Smooth muscle cell (in vitro differentiated cells): Measurements from ENCODE around the gene CHST8. TPM values are rescaled to one million over a fixed set of nuclear protein-coding genes. Genes with fewer than 3 reads are reported as not detected.

Source experiments
- DNase-seq: peaks from one replicate; lab custom pipeline; 2025; ENCODE audit not compliant: unreplicated experiment; lab: John Stamatoyannopoulos, UW
- H2AFZ ChIP-seq: fragments of 200-600 bp; sonication (generic); 2 replicates; pipeline ENCODE4 v1.6.0; 2016; ENCODE audit warnings: antibody characterized with exemption, low read depth, mild to moderate bottlenecking
- H3F3A ChIP-seq: fragments of 200-600 bp; sonication (generic); 2 replicates; pipeline ENCODE4 v1.6.0; 2017; ENCODE audit warnings: antibody characterized with exemption, low read depth
- H3K27ac ChIP-seq: fragments of 200-600 bp; sonication (generic); 2 replicates; pipeline ENCODE4 v1.5.1; 2016; ENCODE audit warnings: low read depth, mild to moderate bottlenecking
- H3K27me3 ChIP-seq: fragments of 200-600 bp; sonication (generic); 2 replicates; pipeline ENCODE4 v1.6.1; 2016; ENCODE audit warnings: low read depth, mild to moderate bottlenecking
- H3K36me3 ChIP-seq: fragments of 200-600 bp; sonication (generic); 2 replicates; pipeline ENCODE4 v1.5.1; 2016; ENCODE audit warnings: low read depth
- H3K4me1 ChIP-seq: fragments of 200-600 bp; sonication (generic); 2 replicates; pipeline ENCODE4 v1.5.1; 2016; ENCODE audit warnings: low read depth
- H3K4me2 ChIP-seq: fragments of 200-600 bp; sonication (generic); 2 replicates; pipeline ENCODE4 v1.6.0; 2016; ENCODE audit warnings: mild to moderate bottlenecking
- H3K4me3 ChIP-seq: fragments of 200-600 bp; sonication (generic); 2 replicates; pipeline ENCODE4 v1.5.1; 2016; ENCODE audit warnings: mild to moderate bottlenecking
- H3K79me2 ChIP-seq: fragments of 200-600 bp; sonication (generic); 2 replicates; pipeline ENCODE4 v1.6.0; 2016; ENCODE audit warnings: low read depth, mild to moderate bottlenecking
- H3K9ac ChIP-seq: fragments of 200-600 bp; sonication (generic); 2 replicates; pipeline ENCODE4 v1.6.0; 2016; ENCODE audit warnings: low read depth
- H3K9me3 ChIP-seq: fragments of 200-600 bp; sonication (generic); replicated peaks from 2 replicates; pipeline ENCODE4 v1.5.1; 2016; ENCODE audit warnings: low read depth
- H4K20me1 ChIP-seq: fragments of 200-600 bp; sonication (generic); 2 replicates; pipeline ENCODE4 v1.6.0; 2016; ENCODE audit warnings: low read depth
- CTCF ChIP-seq: fragments of 200-600 bp; sonication (generic); IDR thresholded peaks from 2 replicates; pipeline ENCODE4 v1.5.1; 2017; ENCODE audit warnings: borderline replicate concordance, mild to moderate bottlenecking, antibody characterized with exemption; ENCODE audit not compliant: insufficient read depth, poor library complexity, severe bottlenecking
- WGBS: methylation state at CpG from one replicate; pipeline ENCODE4 v1.1.7; 2016; ENCODE audit warnings: low lambda C conversion rate; 5-methylcytosine and 5-hydroxymethylcytosine counted together
- polyA plus RNA-seq: library from polyadenylated mRNA; unstranded; fragments of >200 nt; fragmentation: Nextera tagmentation; extraction: Ambion mirVana; gene quantifications from 2 replicates; pipeline ENCODE4 v1.2.1, GENCODE V29; 2016
- total RNA-seq: library from RNA; depleted of rRNA; stranded (reverse); fragments of >200 nt; gene quantifications from 2 replicates; pipeline ENCODE4 v1.2.3, GENCODE V29; 2014

Gene CHST8
- total and polyA plus RNA-seq, 2 experiments from 2014 or later: not detected

- Histone ChIP-seq H3K9me3 (no peaks in the 10 kb centered on the region), H3K27me3 (no peaks in the 10 kb centered on the region), H3K27ac (no peak overlapping the region), H3K9ac (no peak overlapping the region), H4K20me1 (no peaks in the 10 kb centered on the region), H3K4me2 (no peak overlapping the region), H3K36me3 (no peaks in the 10 kb centered on the region), H2AFZ (no peak overlapping the region), H3F3A (no peaks in the 10 kb centered on the region), H3K4me1 (no peaks in the 10 kb centered on the region), H3K79me2 (no peaks in the 10 kb centered on the region), H3K4me3 (no peak overlapping the region)
- 63% methylated on average over 4 of the region's 4 CpGs for WGBS
- TF ChIP-seq CTCF: no peak
- no peak for DNase-seq
Measured at GRCh38 chr19:33649627-33650305, 28.0 kb downstream of the CHST8 start.

GRCh38 chr19:33653684-33654083 is 31.9 kb downstream of the CHST8 start:
- H3K4me2 ChIP-seq: no peak overlapping the region
- no peak overlapping the region for H3K27ac ChIP-seq
- H3K9me3 ChIP-seq: no peaks in the 10 kb centered on the region
- no peak overlapping the region for H3K4me3 ChIP-seq
- no peaks in the 10 kb centered on the region for H3K4me1 ChIP-seq
- H3K9ac ChIP-seq: no peak overlapping the region
- no peaks in the 10 kb centered on the region for H4K20me1 ChIP-seq
- DNase-seq: no peak
- H3F3A ChIP-seq: no peaks in the 10 kb centered on the region
- no peak for TF ChIP-seq CTCF
- WGBS: 87% methylated on average over 2 of the region's 2 CpGs
- no peaks in the 10 kb centered on the region for H3K27me3 ChIP-seq
- H2AFZ ChIP-seq: no peak overlapping the region
- no peaks in the 10 kb centered on the region for H3K36me3 ChIP-seq
- no peaks in the 10 kb centered on the region for H3K79me2 ChIP-seq

- H2AFZ ChIP-seq: no peak overlapping the region
- H3K4me3 ChIP-seq: no peak overlapping the region
- H3F3A ChIP-seq: no peaks in the 10 kb centered on the region
- no peaks in the 10 kb centered on the region for H4K20me1 ChIP-seq
- H3K4me1 ChIP-seq: no peaks in the 10 kb centered on the region
- H3K27ac ChIP-seq: no peak overlapping the region
- no peak for DNase-seq
- no peaks in the 10 kb centered on the region for H3K9me3 ChIP-seq
- no peak overlapping the region for H3K9ac ChIP-seq
- H3K27me3 ChIP-seq: no peaks in the 10 kb centered on the region
- TF ChIP-seq CTCF: no peak
- no peaks in the 10 kb centered on the region for H3K36me3 ChIP-seq
- no peaks in the 10 kb centered on the region for H3K79me2 ChIP-seq
- no peak overlapping the region for H3K4me2 ChIP-seq
- WGBS: 82% methylated on average over 7 of the region's 7 CpGs
Measured at GRCh38 chr19:33654840-33655508, 33.2 kb downstream of the CHST8 start.
